Osteocyte (in vitro differentiated cells): ENCODE results near the gene FSTL3. TPM values are rescaled to one million over a fixed set of nuclear protein-coding genes. Genes with fewer than 3 reads are reported as not detected.

Experiments
- DNase-seq: peaks from one replicate; pipeline ENCODE4 v3.0.0; 2021; ENCODE audit warnings: mixed read lengths; ENCODE audit not compliant: unreplicated experiment; ENCODE audit errors: extremely low spot score
- H3K27ac Mint-ChIP-seq: one replicate; pipeline ENCODE4 v1.8.0; 2021; ENCODE audit warnings: mild to moderate bottlenecking, mixed read lengths; ENCODE audit not compliant: unreplicated experiment
- H3K27me3 Mint-ChIP-seq: one replicate; pipeline ENCODE4 v1.8.0; 2021; ENCODE audit warnings: mixed read lengths; ENCODE audit not compliant: unreplicated experiment
- H3K36me3 Mint-ChIP-seq: one replicate; pipeline ENCODE4 v1.8.0; 2021; ENCODE audit warnings: mixed read lengths; ENCODE audit not compliant: unreplicated experiment
- H3K4me1 Mint-ChIP-seq: one replicate; pipeline ENCODE4 v1.8.0; 2021; ENCODE audit warnings: mixed read lengths; ENCODE audit not compliant: unreplicated experiment
- H3K4me3 Mint-ChIP-seq: one replicate; pipeline ENCODE4 v1.8.0; 2021; ENCODE audit warnings: mild to moderate bottlenecking, moderate library complexity, mixed read lengths; ENCODE audit not compliant: unreplicated experiment
- H3K9me3 Mint-ChIP-seq: one replicate; pipeline ENCODE4 v1.8.0; 2021; ENCODE audit warnings: mixed read lengths; ENCODE audit not compliant: unreplicated experiment
- CTCF ChIP-seq: fragments of 200-600 bp; sonication (generic); IDR thresholded peaks from 2 replicates; pipeline ENCODE4 v1.5.0; 2021; ENCODE audit warnings: antibody characterized with exemption, mild to moderate bottlenecking, moderate library complexity
- total RNA-seq: library from RNA; stranded (reverse); gene quantifications from 2 replicates; pipeline ENCODE4 v1.2.1, GENCODE V29; 2021

FSTL3 gene
- total RNA-seq, 1 donor from 2014 or later = 109 TPM

- no peak for TF ChIP-seq CTCF
- Mint-ChIP-seq H3K4me1 (peaks cover 17% of the 10 kb centered on the region), H3K4me3 (no peak overlapping the region), H3K36me3 (peaks cover 28% of the 10 kb centered on the region), H3K27me3 (no peaks in the 10 kb centered on the region), H3K9me3 (no peaks in the 10 kb centered on the region), H3K27ac (no peak overlapping the region)
- DNase-seq = no peak
Measured at GRCh38 chr19:732148-733069, 56.2 kb downstream of the FSTL3 start.

Other genes with a start within 250 kb of the FSTL3 start
- gene SHC2, start 215.4 kb upstream of the FSTL3 start, total RNA-seq = 61.2 and 61.7 TPM in 2 replicates
- gene MADCAM1, start 179.9 kb upstream of the FSTL3 start, total RNA-seq = 1.1 and 1.3 TPM in 2 replicates
- 24.3 and 25.4 TPM in 2 replicates for gene TPGS1, start 168.9 kb upstream of the FSTL3 start, total RNA-seq
- 65.3 and 69.0 TPM in 2 replicates for gene CDC34, start 144.6 kb upstream of the FSTL3 start, total RNA-seq
- gene GZMM, start 132.3 kb upstream of the FSTL3 start, total RNA-seq = not detected in 2 replicates
- gene BSG, start 103.8 kb upstream of the FSTL3 start, total RNA-seq = 816 and 859 TPM in 2 replicates
- gene HCN2, start 86.5 kb upstream of the FSTL3 start, total RNA-seq = 27.2 and 28.3 TPM in 2 replicates
- 44.6 and 47.6 TPM in 2 replicates for gene POLRMT, start 42.9 kb upstream of the FSTL3 start, total RNA-seq
- gene FGF22, start 36.5 kb upstream of the FSTL3 start, total RNA-seq = 0.81 TPM in 1 of 2 replicates, not detected in the other
- gene RNF126, start 13.2 kb upstream of the FSTL3 start, total RNA-seq = 37.3 and 40.8 TPM in 2 replicates
- not detected in 2 replicates for gene PRSS57, start 19.1 kb downstream of the FSTL3 start, total RNA-seq
- gene PALM, start 32.5 kb downstream of the FSTL3 start, total RNA-seq = 236 and 251 TPM in 2 replicates
- 1.1 and 1.3 TPM in 2 replicates for gene MISP, start 74.7 kb downstream of the FSTL3 start, total RNA-seq
- gene PTBP1, start 121.1 kb downstream of the FSTL3 start, total RNA-seq = 339 and 370 TPM in 2 replicates
- 18.2 and 19.4 TPM in 2 replicates for gene PLPPR3, start 145.6 kb downstream of the FSTL3 start, total RNA-seq
- 0.91 and 1.0 TPM in 2 replicates for gene AZU1, start 151.4 kb downstream of the FSTL3 start, total RNA-seq
- gene PRTN3, start 164.6 kb downstream of the FSTL3 start, total RNA-seq = not detected in 2 replicates
- gene ELANE, start 175.9 kb downstream of the FSTL3 start, total RNA-seq = 1.1 and 1.2 TPM in 2 replicates
- 162 and 179 TPM in 2 replicates for gene CFD, start 183.3 kb downstream of the FSTL3 start, total RNA-seq
- gene MED16, start 216.8 kb downstream of the FSTL3 start, total RNA-seq = 69.3 and 72.3 TPM in 2 replicates
- gene RNU6-9, start 217.1 kb downstream of the FSTL3 start, total RNA-seq = not detected in 2 replicates
- gene R3HDM4, start 236.8 kb downstream of the FSTL3 start, total RNA-seq = 61.1 and 63.5 TPM in 2 replicates
- gene KISS1R, start 240.9 kb downstream of the FSTL3 start, total RNA-seq = 0.47 and 1.7 TPM in 2 replicates
- 16.8 and 17.0 TPM in 2 replicates for gene ARID3A, start 249.6 kb downstream of the FSTL3 start, total RNA-seq